GM23338 (cell line): ENCODE data around the gene NSG2. TPM values are rescaled to one million over a fixed set of nuclear protein-coding genes. Genes with fewer than 3 reads are reported as not detected.

Experiments
- ATAC-seq: fragments of 200-7000 bp; cut with Tn5 transposase; 3 replicates; pipeline ENCODE4 v1.9.1; 2020
- DNase-seq: peaks from one replicate; pipeline ENCODE4 v3.0.0-alpha.2; 2015; ENCODE audit warnings: low spot score
- H2AFZ ChIP-seq: fragments of 200-600 bp; sonication (generic); 2 replicates; pipeline ENCODE4 v1.8.0; 2016; ENCODE audit warnings: antibody characterized with exemption, mild to moderate bottlenecking, moderate library complexity
- H3F3A ChIP-seq: fragments of 200-600 bp; sonication (generic); replicated peaks from 2 replicates; pipeline ENCODE4 v1.8.0; 2017; ENCODE audit warnings: antibody characterized with exemption, mixed run types, low read depth
- H3K27ac ChIP-seq: fragments of 200-600 bp; sonication (generic); 2 replicates; pipeline ENCODE4 v1.6.1; 2016; ENCODE audit warnings: low read depth
- H3K27me3 ChIP-seq: fragments of 200-600 bp; sonication (generic); 2 replicates; pipeline ENCODE4 v1.8.0; 2016; ENCODE audit warnings: mild to moderate bottlenecking, mixed run types, moderate library complexity; ENCODE audit not compliant: insufficient read depth
- H3K36me3 ChIP-seq: fragments of 200-600 bp; sonication (generic); 2 replicates; pipeline ENCODE4 v1.8.0; 2016; ENCODE audit warnings: mild to moderate bottlenecking; ENCODE audit not compliant: insufficient read depth
- H3K4me1 ChIP-seq: fragments of 200-600 bp; sonication (generic); 2 replicates; pipeline ENCODE4 v1.8.0; 2016; ENCODE audit warnings: mild to moderate bottlenecking, moderate library complexity; ENCODE audit not compliant: insufficient read depth
- H3K4me2 ChIP-seq: fragments of 200-600 bp; sonication (generic); 2 replicates; pipeline ENCODE4 v1.7.1; 2017; ENCODE audit warnings: mixed run types
- H3K4me3 ChIP-seq: fragments of 200-600 bp; sonication (generic); 2 replicates; pipeline ENCODE4 v1.6.1; 2016; ENCODE audit warnings: mixed run types
- H3K79me2 ChIP-seq: fragments of 200-600 bp; sonication (generic); replicated peaks from 2 replicates; pipeline ENCODE4 v1.8.0; 2017; ENCODE audit warnings: mild to moderate bottlenecking; ENCODE audit not compliant: insufficient read depth
- H3K9me2 ChIP-seq: fragments of 200-600 bp; sonication (generic); 2 replicates; pipeline ENCODE4 v1.8.0; 2017; ENCODE audit not compliant: insufficient read depth
- H4K20me1 ChIP-seq: fragments of 200-600 bp; sonication (generic); replicated peaks from 2 replicates; pipeline ENCODE4 v1.8.0; 2017; ENCODE audit warnings: mild to moderate bottlenecking; ENCODE audit not compliant: insufficient read depth
- H3K27ac Mint-ChIP-seq: 2 replicates; pipeline ENCODE4 v1.8.0; 2020; ENCODE audit warnings: inconsistent platforms, mild to moderate bottlenecking, moderate library complexity, mixed read lengths
- H3K27me3 Mint-ChIP-seq: 3 replicates; pipeline ENCODE4 v1.8.0; 2022; ENCODE audit warnings: low read depth, mild to moderate bottlenecking, moderate library complexity, mixed read lengths, inconsistent platforms; ENCODE audit not compliant: insufficient read depth, poor library complexity
- H3K36me3 Mint-ChIP-seq: 3 replicates; pipeline ENCODE4 v1.8.0; 2021; ENCODE audit warnings: low read depth, mild to moderate bottlenecking, inconsistent platforms, moderate library complexity, mixed read lengths
- H3K4me1 Mint-ChIP-seq: 3 replicates; pipeline ENCODE4 v1.8.0; 2020; ENCODE audit warnings: mild to moderate bottlenecking, inconsistent platforms, mixed read lengths
- H3K4me3 Mint-ChIP-seq: 3 replicates; pipeline ENCODE4 v1.8.0; 2021; ENCODE audit warnings: moderate library complexity, mild to moderate bottlenecking, inconsistent platforms, mixed read lengths
- H3K9me3 Mint-ChIP-seq: 3 replicates; pipeline ENCODE4 v1.8.0; 2020; ENCODE audit warnings: moderate library complexity, mild to moderate bottlenecking, inconsistent platforms, mixed read lengths
- CREB1 ChIP-seq: fragments of 250-450 bp; sonication (Bioruptor Pico); IDR thresholded peaks from 2 replicates; pipeline ENCODE4 v1.5.0; 2020; ENCODE audit warnings: low read depth, mild to moderate bottlenecking, moderate library complexity
- CTCF ChIP-seq, 2 experiments: fragments of 200-600 bp in 1 of 2; sonication (generic) in 1 of 2; conservative IDR thresholded peaks; 2 replicates each; pipeline versions ENCODE4 v1.5.1 to v1.6.1; 2016 to 2017; ENCODE audit warnings: antibody characterized with exemption in 2 of 2, low read depth in 2 of 2, mild to moderate bottlenecking in 2 of 2, moderate library complexity in 1 of 2
- ETS1 ChIP-seq: IDR thresholded peaks from 2 replicates; pipeline ENCODE4 v1.6.1; 2016; ENCODE audit warnings: antibody characterized with exemption
- EZH2 ChIP-seq: fragments of 200-600 bp; sonication (generic); IDR thresholded peaks from one replicate; pipeline ENCODE4 v1.8.0; 2017; ENCODE audit warnings: antibody characterized with exemption, mild to moderate bottlenecking, low read depth; ENCODE audit not compliant: unreplicated experiment
- EZH2phosphoT487 ChIP-seq: fragments of 200-600 bp; sonication (generic); IDR thresholded peaks from one replicate; pipeline ENCODE4 v1.8.1; 2018; ENCODE audit warnings: antibody characterized with exemption; ENCODE audit not compliant: unreplicated experiment
- JUNB ChIP-seq: IDR thresholded peaks from one replicate; pipeline ENCODE4 v1.6.1; 2016; ENCODE audit warnings: antibody characterized with exemption; ENCODE audit not compliant: unreplicated experiment
- NANOG ChIP-seq: IDR thresholded peaks from 2 replicates; pipeline ENCODE4 v1.6.1; 2016; ENCODE audit warnings: antibody characterized with exemption, borderline replicate concordance
- POLR2AphosphoS5 ChIP-seq: IDR thresholded peaks from 2 replicates; pipeline ENCODE4 v1.6.1; 2016; ENCODE audit warnings: antibody characterized with exemption, low read depth
- REST ChIP-seq: IDR thresholded peaks from one replicate; pipeline ENCODE4 v1.6.1; 2018; ENCODE audit warnings: antibody characterized with exemption; ENCODE audit not compliant: unreplicated experiment
- STAT1 ChIP-seq: IDR thresholded peaks from one replicate; pipeline ENCODE4 v1.6.1; 2016; ENCODE audit warnings: antibody characterized with exemption; ENCODE audit not compliant: unreplicated experiment
- ZNF114 ChIP-seq: fragments of 250-450 bp; sonication (Bioruptor Pico); IDR thresholded peaks from 2 replicates; pipeline ENCODE4 v1.5.0; 2020; ENCODE audit warnings: mild to moderate bottlenecking, moderate library complexity
- ZNF331 ChIP-seq: fragments of 250-450 bp; sonication (Bioruptor Pico); IDR thresholded peaks from 2 replicates; pipeline ENCODE4 v1.5.0; 2020; ENCODE audit warnings: low read depth, mild to moderate bottlenecking, moderate library complexity
- ZNF462 ChIP-seq: fragments of 250-450 bp; sonication (Bioruptor Pico); IDR thresholded peaks from 2 replicates; pipeline ENCODE4 v1.5.0; 2020; ENCODE audit warnings: mild to moderate bottlenecking, moderate library complexity
- polyA plus RNA-seq: library from polyadenylated mRNA; unstranded; fragments of >200 nt; fragmentation: Nextera tagmentation; extraction: Ambion mirVana; gene quantifications from 2 replicates; pipeline ENCODE4 v1.2.1, GENCODE V29; 2016
- total RNA-seq: library from RNA; depleted of rRNA; stranded (reverse); fragments of >200 nt; shearing (Covaris generic); gene quantifications from 2 replicates; pipeline ENCODE4 v1.2.3, GENCODE V29; 2014

NSG2 gene
- total and polyA plus RNA-seq, 2 experiments from 2014 or later: 0.16 TPM; not detected in 1

GRCh38 chr5:174110310-174110709 lies 64.8 kb downstream of the NSG2 start:
- H3K9me2 ChIP-seq: 0 out of 2 replicates have a peak, but pooled peaks cover 3% of the 10 kb centered on the region
- no peaks in the 10 kb centered on the region for H3K36me3 ChIP-seq
- H3K27ac Mint-ChIP-seq: no peak overlapping the region
- DNase-seq: no peak
- no peak overlapping the region for H3K4me2 ChIP-seq
- H3K27me3 Mint-ChIP-seq: peaks cover 7% of the 10 kb centered on the region
- no peaks in the 10 kb centered on the region for H4K20me1 ChIP-seq
- TF ChIP-seq JUNB (no peak), NANOG (no peak), CREB1 (CRISPR knock-in tag) (no peak), EZH2phosphoT487 (no peak), EZH2 (no peak), ZNF462 (no peak), STAT1 (no peak), ETS1 (no peak), CTCF (conservative IDR thresholded peaks at IDR 0.05; ENCODE audit: low read depth in 2 of 2) (no peak), POLR2AphosphoS5 (no peak), ZNF114 (CRISPR knock-in tag) (no peak), REST (no peak), ZNF331 (CRISPR knock-in tag) (no peak)
- no peaks in the 10 kb centered on the region for H3K9me3 Mint-ChIP-seq
- H3K79me2 ChIP-seq: no peaks in the 10 kb centered on the region
- ATAC-seq: no peak
- no peak overlapping the region for H2AFZ ChIP-seq
- H3K4me3 ChIP-seq: no peak overlapping the region
- H3K4me3 Mint-ChIP-seq: no peak overlapping the region
- H3K4me1 ChIP-seq: no peaks in the 10 kb centered on the region
- no peak overlapping the region for H3K27ac ChIP-seq
- H3K36me3 Mint-ChIP-seq: no peaks in the 10 kb centered on the region
- no peaks in the 10 kb centered on the region for H3K27me3 ChIP-seq
- H3F3A ChIP-seq: no peaks in the 10 kb centered on the region
- H3K4me1 Mint-ChIP-seq: peaks cover 23% of the 10 kb centered on the region
